ENCODE data around the gene B9D1.

The B9D1 gene

GRCh38 chr17:19336938-19337711, 25.4 kb downstream of the B9D1 start:
- DNase-seq (ENCODE audit: low spot score) = no peak
- TF ChIP-seq CTCF (IDR thresholded peaks at IDR 0.05) = peak; percentile 67
- H3K4me3 ChIP-seq = no peak overlapping the region
- peak overlapping the region in 1 of 2 donors; percentile 21 for H3K27ac ChIP-seq

DNA sequence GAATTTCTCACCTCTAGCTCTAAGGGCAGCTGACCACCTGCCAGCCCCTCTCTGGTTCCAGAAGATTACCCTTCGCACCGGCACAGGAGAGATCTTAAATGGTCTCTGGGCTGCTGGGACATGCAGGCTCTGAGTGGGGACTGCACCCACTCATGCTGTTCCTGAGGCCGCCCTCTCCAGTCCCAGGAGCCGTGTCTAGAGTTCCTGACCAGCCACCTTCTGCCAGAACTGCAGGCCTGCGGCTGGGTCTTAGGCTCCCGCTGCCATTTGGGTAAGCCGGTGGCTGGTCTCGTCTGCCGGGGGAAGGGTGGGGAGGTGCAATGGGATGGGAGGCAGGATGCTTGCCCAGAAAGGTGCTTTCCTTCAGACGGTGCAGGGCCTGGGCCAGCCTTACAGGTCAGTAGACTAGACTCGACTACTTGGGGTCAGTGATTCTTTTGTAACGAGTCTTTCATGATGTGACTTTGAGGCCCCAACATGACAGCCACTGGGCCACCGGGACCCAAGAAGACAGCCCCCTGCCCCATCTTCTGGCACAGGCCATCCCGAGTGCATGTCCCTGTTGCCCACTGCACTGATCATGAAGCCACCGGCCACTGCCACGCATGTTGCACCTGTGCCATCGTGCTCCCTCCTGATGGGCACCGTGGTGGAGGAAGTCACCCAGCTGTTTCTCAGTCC, 26.4 kb downstream of the B9D1 start:
- TF ChIP-seq CTCF (IDR thresholded peaks at IDR 0.05) = no peak
- Histone ChIP-seq H3K27ac (no peak overlapping the region), H3K4me3 (no peak overlapping the region)
- DNase-seq (ENCODE audit: low spot score) = no peak

GRCh38 chr17:19334331-19334730, 28.2 kb downstream of the B9D1 start:
- Histone ChIP-seq H3K4me3 (no peak overlapping the region), H3K27ac (no peak overlapping the region)
- TF ChIP-seq CTCF (IDR thresholded peaks at IDR 0.05) = no peak
- DNase-seq (ENCODE audit: low spot score) = no peak

DNA sequence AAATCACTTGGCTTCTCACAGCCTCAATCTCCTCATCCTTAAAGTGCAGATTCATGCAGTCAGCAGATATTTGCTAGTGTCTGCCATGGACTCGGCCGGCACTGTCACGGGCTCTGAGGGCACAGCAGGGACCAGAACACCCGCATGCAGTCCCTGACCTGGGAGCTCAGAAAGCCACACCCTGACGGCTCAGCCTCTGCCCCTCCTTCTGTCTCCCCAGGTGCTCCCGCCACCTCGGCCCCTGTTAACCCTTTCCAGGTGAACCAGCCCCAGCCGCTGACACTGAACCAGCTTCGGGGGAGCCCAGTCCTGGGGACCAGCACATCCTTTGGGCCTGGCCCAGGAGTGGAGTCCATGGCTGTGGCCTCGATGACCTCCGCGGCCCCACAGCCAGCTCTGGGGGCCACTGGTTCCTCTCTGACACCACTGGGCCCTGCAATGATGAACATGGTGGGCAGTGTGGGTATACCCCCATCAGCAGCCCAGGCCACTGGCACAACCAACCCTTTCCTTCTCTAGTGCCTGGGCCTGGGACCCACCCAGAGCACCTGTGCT, 28.7 kb downstream of the B9D1 start:
- H3K27ac ChIP-seq = no peak overlapping the region
- TF ChIP-seq CTCF (IDR thresholded peaks at IDR 0.05) = no peak
- no peak for DNase-seq (ENCODE audit: low spot score)
- no peak overlapping the region for H3K4me3 ChIP-seq

DNA sequence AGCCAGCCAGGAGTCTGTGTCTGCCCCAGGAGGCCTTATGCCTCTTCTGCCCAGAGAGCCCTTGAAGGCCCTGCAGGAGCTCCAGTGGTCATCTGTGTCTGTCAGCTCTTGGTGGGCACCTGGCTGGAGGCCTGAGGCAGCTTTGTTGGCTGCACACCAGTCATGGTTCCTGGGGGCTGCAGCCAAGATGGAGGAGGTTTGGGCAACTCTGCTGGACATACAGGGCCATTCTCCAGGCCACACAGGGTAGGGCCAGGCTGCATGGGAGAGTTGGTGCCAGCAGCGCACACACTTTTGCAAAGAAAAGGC, 29.4 kb downstream of the B9D1 start:
- no peak overlapping the region for H3K27ac ChIP-seq
- DNase-seq (ENCODE audit: low spot score) = no peak
- H3K4me3 ChIP-seq = no peak overlapping the region
- no peak for TF ChIP-seq CTCF (IDR thresholded peaks at IDR 0.05)

GRCh38 chr17:19332371-19333131, 30.0 kb downstream of the B9D1 start:
- no peak overlapping the region for H3K27ac ChIP-seq
- no peak for TF ChIP-seq CTCF (IDR thresholded peaks at IDR 0.05)
- no peak overlapping the region for H3K4me3 ChIP-seq
- no peak for DNase-seq (ENCODE audit: low spot score)

Measured in coronary artery (tissue), 2 donors.